ENCODE measurements around the gene TBR1. TPM values are rescaled to one million over a fixed set of nuclear protein-coding genes. Genes with fewer than 3 reads are reported as not detected.
A peak's percentile ranks its signal among the peaks of the same experiment; 100 is the strongest.

Gene TBR1
- total RNA-seq, result 0.25 and 0.48 TPM in 2 replicates
- 0.19 TPM in 1 of 2 replicates, not detected in the other for polyA plus RNA-seq

DNA sequence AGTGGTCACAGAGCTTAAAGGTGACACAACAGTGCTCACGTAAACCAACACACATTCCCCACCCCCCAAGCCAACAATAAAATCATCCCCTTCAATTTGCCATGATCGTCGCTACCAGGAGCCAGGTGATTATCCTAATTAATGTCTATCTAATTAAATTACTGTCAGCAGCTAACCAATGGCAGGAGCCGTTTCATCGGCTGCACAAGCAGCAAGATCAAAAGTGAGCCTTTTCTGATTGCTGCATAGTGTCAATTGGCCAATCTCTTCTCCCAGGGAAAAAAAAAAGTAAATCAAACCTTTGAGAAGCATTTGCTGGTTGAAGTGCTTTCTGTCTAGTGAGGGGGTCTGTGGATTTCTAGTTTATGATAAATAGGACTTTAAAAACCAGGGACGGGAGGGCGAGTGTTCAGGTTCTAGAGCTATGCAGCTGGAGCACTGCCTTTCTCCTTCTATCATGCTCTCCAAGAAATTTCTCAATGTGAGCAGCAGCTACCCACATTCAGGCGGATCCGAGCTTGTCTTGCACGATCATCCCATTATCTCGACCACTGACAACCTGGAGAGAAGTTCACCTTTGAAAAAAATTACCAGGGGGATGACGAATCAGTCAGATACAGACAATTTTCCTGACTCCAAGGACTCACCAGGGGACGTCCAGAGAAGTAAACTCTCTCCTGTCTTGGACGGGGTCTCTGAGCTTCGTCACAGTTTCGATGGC is at the start of gene TBR1:
TBR1 (plus strand) TSS at position 311 of the 721 bp plus-strand sequence; CDS start at position 425, 114 bp downstream.
- Histone ChIP-seq H3K36me3 (no peaks in the 10 kb centered on the region), H3K4me1 (ENCODE audit: low read depth) (peaks cover 25% of the 10 kb centered on the region), H3K27ac (no peak within 1 kb of the TSS), H3K4me3 (peak within 1 kb of the TSS; percentile 6), H3K9me3 (ENCODE audit: low read depth) (no peaks in the 10 kb centered on the region), H3K27me3 (peaks cover 98% of the 10 kb centered on the region)
- no peak for TF ChIP-seq CTCF (IDR thresholded peaks at IDR 0.05; ENCODE audit: low read depth, low read length)
- DNase-seq (ENCODE audit: low read depth in 1 of 2, low spot score in 1 of 2), result no peak

- Histone ChIP-seq H3K4me1 (ENCODE audit: low read depth) (no peaks in the 10 kb centered on the region), H3K9me3 (ENCODE audit: low read depth) (no peaks in the 10 kb centered on the region), H3K36me3 (peaks cover 4% of the 10 kb centered on the region), H3K4me3 (no peak overlapping the region), H3K27me3 (no peaks in the 10 kb centered on the region), H3K27ac (no peak overlapping the region)
- DNase-seq (ENCODE audit: low read depth in 1 of 2, low spot score in 1 of 2), result no peak
- no peak for TF ChIP-seq CTCF (IDR thresholded peaks at IDR 0.05; ENCODE audit: low read depth, low read length)
These were observed 48.4 kb upstream of the TBR1 start for GRCh38 chr2:161367675-161368074.

DNA sequence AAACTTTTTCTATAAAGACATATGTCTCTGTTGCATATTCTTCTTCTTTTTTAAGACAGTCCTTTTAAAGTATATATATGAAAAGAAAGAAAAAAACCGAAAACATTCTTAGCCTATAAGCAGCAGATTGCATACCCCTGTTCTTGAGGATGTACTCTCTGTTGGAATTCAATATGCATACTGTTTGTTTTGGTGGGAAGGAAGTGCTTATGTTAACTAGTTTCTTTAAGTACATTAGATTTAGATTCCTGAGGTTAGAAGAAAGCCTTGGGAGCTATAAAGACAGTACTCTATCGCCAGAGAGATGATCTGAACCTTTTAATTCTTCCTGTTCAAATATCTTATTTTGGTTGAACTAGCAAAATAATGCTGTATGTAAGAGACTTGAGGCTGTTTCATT is 46.8 kb upstream of the TBR1 start:
- Histone ChIP-seq H3K4me3 (no peak overlapping the region), H3K36me3 (peaks cover 4% of the 10 kb centered on the region), H3K27me3 (no peaks in the 10 kb centered on the region), H3K4me1 (ENCODE audit: low read depth) (no peaks in the 10 kb centered on the region), H3K27ac (no peak overlapping the region), H3K9me3 (ENCODE audit: low read depth) (no peaks in the 10 kb centered on the region)
- DNase-seq (ENCODE audit: low read depth in 1 of 2, low spot score in 1 of 2), result no peak
- no peak for TF ChIP-seq CTCF (IDR thresholded peaks at IDR 0.05; ENCODE audit: low read depth, low read length)

GRCh38 chr2:161370981-161371380 is 45.1 kb upstream of the TBR1 start:
- Histone ChIP-seq H3K27ac (no peak overlapping the region), H3K9me3 (ENCODE audit: low read depth) (no peaks in the 10 kb centered on the region), H3K36me3 (peaks cover 4% of the 10 kb centered on the region), H3K4me3 (no peak overlapping the region), H3K4me1 (ENCODE audit: low read depth) (no peaks in the 10 kb centered on the region), H3K27me3 (no peaks in the 10 kb centered on the region)
- no peak for TF ChIP-seq CTCF (IDR thresholded peaks at IDR 0.05; ENCODE audit: low read depth, low read length)
- DNase-seq (ENCODE audit: low read depth in 1 of 2, low spot score in 1 of 2), result peak in 1 of 2 donors; percentile 3

DNA sequence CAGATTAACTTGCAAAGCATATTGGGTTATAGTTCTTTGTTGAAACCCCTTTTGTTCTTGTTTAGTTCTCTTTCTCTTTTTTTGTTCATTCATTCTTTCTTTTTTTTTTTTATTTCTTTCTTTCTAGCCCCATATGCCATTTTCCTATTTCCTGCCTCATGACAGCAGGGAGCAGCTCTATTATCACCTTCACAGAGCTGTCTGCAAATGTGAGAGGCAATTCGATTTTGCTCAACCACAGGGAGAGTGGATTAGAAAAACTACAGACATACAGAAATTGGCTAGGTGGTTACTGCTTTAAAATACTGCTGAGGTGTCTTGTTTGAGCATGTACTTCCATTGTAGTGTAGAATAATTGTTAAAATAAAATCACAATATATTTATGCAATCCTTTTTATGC is 44.2 kb upstream of the TBR1 start:
- Histone ChIP-seq H3K27ac (peak overlapping the region; percentile 19), H3K36me3 (peaks cover 4% of the 10 kb centered on the region), H3K4me1 (ENCODE audit: low read depth) (no peaks in the 10 kb centered on the region), H3K4me3 (no peak overlapping the region), H3K9me3 (ENCODE audit: low read depth) (no peaks in the 10 kb centered on the region), H3K27me3 (no peaks in the 10 kb centered on the region)
- no peak for TF ChIP-seq CTCF (IDR thresholded peaks at IDR 0.05; ENCODE audit: low read depth, low read length)
- no peak for DNase-seq (ENCODE audit: low read depth in 1 of 2, low spot score in 1 of 2)

All from cardiac muscle cell (in vitro differentiated cells and primary cell).